HG02840 (cell line): ENCODE data around the gene MARCOL.
"Not testable (repeated sequence)": the region's sequence is repeated elsewhere in the genome, so short reads cannot be mapped to it uniquely, and the experiment has no call there.

Source experiments
- ATAC-seq: cut with Tn5 transposase; IDR thresholded peaks from one replicate; pipeline ENCODE4 v1.9.1; 2021; ENCODE audit warnings: mild to moderate bottlenecking, moderate library complexity, moderate number of reproducible peaks; ENCODE audit not compliant: unreplicated experiment, low FRiP score

MARCOL gene

DNA sequence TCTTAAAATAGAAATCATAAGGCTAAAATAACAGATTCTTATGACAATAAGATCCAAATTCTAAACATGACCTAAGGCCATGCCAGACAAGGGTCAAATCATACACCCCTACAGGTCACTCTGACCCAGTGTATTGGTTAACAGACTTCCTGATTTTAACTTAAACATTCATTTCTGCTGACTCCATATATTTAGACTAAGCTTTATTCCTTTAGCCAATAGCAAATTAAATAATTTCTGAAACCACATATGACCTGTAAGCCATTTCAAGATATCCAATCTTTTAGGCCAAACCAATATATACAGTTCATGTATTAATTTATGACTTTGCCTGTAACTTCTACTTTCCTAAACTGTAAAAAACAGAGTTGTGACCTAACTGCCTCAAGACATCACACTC is 22.9 kb downstream of the MARCOL start:
- ATAC-seq = no peak

DNA sequence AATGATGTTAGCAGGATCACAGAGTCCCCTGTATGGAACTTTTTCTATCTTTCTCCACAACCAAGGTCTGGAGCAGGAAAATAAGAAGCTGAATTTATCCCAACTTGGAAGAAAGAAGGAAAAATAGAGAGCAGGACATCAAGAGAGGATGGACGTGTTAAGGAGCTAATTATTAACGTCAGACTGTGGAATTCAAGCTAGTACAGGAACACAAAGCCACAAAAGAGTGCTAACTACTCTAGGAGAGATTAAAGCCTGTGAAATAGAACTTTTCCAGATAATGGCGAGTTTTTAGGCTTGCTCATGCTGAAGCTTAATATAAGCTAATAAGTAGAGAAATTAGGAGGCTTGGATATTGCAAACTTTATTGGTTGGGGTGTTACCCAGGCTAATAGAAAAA is 29.6 kb downstream of the MARCOL start:
- no peak for ATAC-seq

DNA sequence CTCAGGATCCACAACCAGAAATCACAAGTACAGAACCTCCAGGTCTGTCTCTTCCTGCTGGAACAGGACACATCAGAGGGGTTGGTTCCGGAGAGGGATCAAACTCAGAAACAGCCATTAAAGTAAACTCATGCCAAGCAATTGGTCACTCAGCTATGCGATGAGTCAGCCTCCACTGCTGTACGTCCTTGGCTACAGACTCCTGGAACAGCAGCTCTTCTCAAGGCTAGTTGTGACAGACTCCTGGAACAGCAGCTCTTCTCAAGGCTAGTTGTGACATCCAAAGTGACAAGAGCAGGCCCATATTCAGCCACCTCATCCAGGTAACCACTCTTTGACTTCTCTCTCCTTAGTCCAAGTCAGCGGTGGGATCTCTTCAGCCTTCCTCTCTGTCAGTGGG is 30.2 kb downstream of the MARCOL start, which contains the start of gene SPINK13:
Gene SPINK13, plus strand, starts transcription at position 229 of the 400 bp plus-strand sequence. CDS start 1,279 bp downstream, outside the sequence.
- ATAC-seq = no peak

DNA sequence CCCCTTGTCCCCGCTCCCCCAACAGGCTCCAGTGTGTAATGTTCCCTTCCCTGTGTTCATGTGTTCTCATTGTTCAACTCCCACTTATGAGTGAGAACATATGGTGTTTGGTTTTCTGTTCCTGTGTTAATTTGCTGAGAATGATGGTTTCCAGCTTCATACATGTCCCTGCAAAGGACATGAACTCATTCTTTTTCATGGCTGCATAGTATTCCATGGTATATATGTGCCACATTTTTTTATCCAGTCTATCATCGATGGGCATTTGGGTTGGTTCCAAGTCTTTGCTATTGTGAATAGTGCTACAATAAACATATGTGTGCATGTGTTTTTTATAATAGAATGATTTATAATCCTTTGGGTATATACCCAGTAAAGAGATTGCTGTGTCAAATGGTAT is 36.8 kb downstream of the MARCOL start:
- ATAC-seq = not testable (repeated sequence)

DNA sequence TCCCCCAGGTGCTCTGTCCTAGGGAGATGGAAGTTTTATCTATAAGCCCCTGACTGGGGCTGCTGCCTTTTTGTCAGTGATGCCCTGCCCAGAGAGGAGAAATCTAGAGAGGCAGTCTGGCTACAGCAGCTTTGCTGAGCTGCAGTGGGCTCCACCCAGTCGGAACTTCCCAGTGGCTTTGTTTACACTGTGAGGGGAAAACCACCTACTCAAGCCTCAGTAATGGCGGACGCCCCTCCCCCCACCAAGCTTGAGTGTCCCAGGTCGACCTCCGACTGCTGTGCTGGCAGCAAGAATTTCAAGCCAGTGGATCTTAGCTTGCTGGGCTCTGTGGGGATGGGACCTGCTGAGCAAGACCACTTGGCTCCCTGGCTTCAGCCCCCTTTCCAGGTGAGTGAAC is 42.6 kb downstream of the MARCOL start:
- ATAC-seq = not testable (repeated sequence)

DNA sequence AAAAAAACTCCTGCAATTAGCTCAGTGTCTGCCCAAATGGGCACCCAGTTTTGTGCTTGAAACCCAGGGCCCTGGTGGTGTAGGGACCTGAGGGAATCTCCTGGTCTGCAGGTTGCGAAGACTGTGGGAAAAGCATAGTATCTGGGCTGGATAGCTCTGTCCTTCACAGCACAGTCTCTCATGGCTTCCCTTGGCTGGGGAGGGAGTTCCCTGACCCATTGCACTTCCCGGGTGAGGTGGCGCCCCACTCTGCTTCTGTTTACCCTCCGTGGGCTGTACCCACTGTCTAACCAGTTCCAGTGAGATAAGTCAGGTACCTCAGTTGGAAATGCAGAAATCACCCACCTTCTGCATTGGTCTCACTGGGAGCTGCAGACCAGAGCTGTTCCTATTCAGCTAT is 43.0 kb downstream of the MARCOL start:
- not testable (repeated sequence) for ATAC-seq

DNA sequence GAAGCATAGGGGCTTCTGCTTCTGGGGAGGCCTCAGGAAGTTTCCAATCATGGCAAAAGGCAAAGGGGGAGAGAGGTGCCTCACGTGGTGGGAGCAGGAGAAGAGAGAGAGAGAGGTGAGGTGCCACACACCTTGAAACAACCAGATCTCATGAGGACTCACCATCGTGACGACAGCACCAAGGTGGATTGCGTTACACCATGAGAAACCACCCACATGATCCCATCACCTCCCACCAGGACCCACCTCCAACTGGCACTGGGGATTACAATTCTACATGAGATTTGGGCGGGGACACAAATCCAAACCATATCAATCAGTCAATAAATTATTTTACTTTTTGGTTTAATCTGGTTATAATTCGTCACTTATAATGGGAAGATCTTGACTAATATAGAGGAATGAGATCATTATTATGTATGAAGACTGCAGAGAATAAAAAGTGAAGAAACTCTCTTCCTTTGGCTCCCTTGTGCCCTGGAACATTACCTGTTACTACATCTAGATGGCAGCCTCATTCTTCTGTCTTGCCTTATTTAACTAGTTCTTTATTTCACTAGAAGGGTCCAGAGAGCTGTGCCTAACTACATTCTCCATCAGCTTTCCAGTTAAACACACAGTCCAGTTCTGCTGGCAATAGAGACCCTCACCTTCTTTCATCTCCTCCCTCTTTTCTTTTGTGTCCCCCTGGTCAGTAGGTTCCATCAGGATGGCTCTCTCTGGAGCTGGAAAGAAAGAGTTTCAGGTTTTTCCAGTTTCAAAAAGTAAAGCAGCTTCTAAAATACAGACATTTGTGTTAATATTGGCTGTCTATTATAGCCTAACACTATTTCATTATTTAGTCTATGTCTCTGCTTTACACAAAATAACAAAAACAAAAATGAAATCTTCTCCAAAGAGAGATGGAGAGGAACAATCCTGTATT is 52.2 kb downstream of the MARCOL start:
- no peak for ATAC-seq
